Measurements from ENCODE around the gene SUFU.
A peak's percentile ranks its signal among the peaks of the same experiment; 100 is the strongest.

Gene SUFU

GRCh38 chr10:102599565-102600327, 96.0 kb downstream of the SUFU start:
- peak; percentile 93 for DNase-seq

- DNase-seq, result no peak
Measured at GRCh38 chr10:102600816-102601215, 97.0 kb downstream of the SUFU start.

- DNase-seq, result no peak
Measured at GRCh38 chr10:102601639-102602038, 97.9 kb downstream of the SUFU start.

DNA sequence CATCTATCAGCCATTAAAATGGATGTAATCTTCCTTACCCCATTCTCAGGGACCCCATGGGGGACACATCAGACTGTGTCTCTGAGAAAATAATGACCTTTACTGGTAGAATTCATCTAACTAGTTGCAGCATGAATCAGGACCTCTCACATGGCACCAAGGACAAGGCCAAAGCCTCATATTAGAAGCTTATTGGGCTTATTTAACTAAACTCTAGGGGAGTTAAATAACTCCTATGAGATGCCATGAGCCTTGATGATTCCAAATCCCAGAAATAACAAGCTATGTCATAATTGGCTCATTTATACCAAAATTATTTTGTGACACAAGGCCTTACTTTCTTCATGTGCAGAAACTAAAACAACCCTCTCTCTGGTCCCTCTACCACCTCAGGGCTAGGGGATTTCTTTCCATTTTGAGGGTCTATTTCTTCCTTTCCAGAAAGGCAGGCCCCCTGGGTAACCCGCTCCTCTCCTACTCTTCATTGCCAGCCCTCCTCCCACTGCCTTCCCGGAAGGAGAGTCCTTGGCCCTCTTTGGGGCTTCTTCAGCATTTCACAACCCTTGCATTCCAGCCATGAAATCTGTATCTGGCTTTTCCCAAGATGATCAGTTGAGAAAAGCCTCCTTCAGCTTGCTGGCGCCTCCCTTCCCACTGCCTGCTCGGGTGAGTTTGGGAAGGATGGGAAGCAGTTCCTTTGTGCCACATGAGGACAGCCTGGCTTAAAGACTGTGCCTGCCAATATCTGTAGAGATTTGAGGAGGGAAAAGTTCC, 98.7 kb downstream of the SUFU start:
- no peak for DNase-seq

GRCh38 chr10:102603946-102604345, 100.2 kb downstream of the SUFU start:
- DNase-seq, result no peak

DNA sequence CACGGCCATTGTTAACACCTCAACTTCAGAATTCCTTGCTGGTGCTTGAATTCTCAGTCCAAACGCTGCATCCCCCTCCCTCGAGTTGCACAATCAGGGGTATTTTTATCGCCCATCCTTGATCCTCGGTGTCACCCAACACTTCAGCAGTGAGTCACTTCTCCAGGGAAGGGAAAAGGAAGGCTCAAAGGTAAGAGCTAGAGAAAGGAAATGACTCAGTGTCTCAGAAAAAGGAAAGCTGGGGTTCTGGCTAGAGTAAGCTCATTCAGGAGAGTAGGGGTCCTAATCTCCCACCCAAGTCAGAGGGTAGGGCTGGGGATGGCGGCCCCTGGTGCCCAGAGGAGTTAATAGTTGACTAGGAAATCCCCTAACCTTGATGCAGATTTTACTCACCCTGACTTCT, 100.7 kb downstream of the SUFU start:
- DNase-seq, result no peak

GRCh38 chr10:102605712-102606111, 101.9 kb downstream of the SUFU start:
- no peak for DNase-seq

- DNase-seq, result no peak
Measured at GRCh38 chr10:102608487-102608886, 104.7 kb downstream of the SUFU start.

DNA sequence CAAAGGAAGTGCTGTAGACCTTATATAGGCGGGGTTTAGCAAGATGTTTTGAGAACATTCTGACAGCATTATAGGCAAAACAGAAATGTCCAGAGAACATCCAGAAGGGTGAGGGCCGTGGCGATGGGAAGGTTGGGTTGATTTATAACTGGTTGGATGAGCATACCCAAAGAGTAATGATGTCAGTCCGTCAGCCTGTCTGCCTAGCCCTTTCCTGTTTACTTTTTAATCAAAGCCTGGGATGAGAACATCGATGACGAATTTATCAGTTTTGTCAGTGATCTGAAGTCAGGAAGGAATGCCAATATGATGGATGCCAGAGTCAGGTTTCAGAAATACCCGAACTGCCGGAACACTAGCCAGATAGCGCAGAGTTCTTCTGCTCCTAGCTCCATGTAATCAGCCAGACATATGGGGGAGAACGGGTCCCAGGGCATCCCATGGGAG, 106.7 kb downstream of the SUFU start:
- DNase-seq, result no peak

DNA sequence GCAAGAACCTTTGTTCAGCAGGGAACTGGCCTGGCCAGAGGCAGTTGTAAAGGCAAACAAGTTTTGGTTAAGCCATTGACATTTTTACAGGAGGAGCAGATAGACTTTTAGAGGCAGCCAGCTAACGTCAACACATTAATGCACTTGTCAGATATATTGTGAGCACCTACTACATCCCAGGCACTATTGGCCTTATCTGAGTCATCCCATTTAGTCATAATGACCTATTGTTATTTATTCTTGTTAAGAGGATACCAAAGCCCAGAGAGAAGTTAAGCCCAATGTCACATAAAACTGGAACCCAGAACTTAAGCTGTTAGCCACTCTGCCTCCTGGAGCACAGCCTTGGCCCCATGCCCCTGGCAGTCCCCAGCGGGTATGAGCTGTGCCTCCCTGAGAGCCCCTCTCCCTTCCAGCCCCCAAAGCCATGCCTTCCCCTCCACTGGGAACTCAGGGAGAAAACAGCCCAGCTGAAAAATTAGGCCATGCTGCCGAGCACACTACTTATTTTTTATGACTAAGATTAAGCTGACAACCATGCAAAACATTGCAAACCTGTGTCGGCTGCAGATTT, 107.8 kb downstream of the SUFU start:
- DNase-seq, result no peak

DNA sequence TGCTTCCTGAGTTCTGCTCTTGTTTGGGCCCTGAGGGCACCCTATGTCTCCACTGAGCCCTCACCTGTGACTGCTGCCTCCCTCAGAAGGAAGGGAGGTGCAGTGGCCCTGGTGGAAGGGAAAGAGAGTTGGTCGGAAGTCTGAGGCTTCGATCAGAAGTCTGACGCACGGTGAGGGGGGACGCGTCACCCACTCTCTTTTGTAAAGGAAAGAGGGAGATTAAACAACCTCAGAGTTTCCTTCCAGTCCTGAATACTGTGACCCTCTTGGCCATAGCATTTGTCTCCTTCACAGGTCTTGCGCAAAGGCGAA, 109.1 kb downstream of the SUFU start:
- no peak for DNase-seq

- DNase-seq, result no peak
Measured at GRCh38 chr10:102613286-102613685, 109.5 kb downstream of the SUFU start.

GRCh38 chr10:102613785-102614184, 110.0 kb downstream of the SUFU start:
- DNase-seq, result no peak

GRCh38 chr10:102614888-102615287, 111.1 kb downstream of the SUFU start:
- no peak for DNase-seq

GRCh38 chr10:102615361-102615760, 111.6 kb downstream of the SUFU start:
- no peak for DNase-seq

- DNase-seq, result no peak
Measured at GRCh38 chr10:102616066-102616770, 112.4 kb downstream of the SUFU start.

DNA sequence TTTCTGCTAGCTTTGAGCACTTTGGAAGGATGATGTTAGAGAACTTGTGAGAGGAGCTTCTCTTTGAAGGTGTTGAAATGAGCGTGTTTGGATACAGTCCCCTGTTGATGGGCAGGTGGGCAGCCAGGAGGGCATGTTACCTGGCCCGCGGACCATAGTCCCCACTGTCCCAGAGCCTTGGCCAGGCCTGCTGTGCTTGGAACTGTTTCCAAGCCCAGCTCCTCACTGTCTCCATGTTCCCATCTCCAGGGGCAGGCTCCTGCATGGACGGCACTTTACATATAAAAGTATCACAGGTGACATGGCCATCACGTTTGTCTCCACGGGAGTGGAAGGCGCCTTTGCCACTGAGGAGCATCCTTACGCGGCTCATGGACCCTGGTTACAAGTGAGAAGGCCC, 113.3 kb downstream of the SUFU start:
- no peak for DNase-seq

- DNase-seq, result no peak
Measured at GRCh38 chr10:102617816-102618215, 114.0 kb downstream of the SUFU start.

GRCh38 chr10:102619281-102619981, 115.7 kb downstream of the SUFU start:
- no peak for DNase-seq

- peak; percentile 45 for DNase-seq
Measured at GRCh38 chr10:102620138-102620590, 116.4 kb downstream of the SUFU start.

DNA sequence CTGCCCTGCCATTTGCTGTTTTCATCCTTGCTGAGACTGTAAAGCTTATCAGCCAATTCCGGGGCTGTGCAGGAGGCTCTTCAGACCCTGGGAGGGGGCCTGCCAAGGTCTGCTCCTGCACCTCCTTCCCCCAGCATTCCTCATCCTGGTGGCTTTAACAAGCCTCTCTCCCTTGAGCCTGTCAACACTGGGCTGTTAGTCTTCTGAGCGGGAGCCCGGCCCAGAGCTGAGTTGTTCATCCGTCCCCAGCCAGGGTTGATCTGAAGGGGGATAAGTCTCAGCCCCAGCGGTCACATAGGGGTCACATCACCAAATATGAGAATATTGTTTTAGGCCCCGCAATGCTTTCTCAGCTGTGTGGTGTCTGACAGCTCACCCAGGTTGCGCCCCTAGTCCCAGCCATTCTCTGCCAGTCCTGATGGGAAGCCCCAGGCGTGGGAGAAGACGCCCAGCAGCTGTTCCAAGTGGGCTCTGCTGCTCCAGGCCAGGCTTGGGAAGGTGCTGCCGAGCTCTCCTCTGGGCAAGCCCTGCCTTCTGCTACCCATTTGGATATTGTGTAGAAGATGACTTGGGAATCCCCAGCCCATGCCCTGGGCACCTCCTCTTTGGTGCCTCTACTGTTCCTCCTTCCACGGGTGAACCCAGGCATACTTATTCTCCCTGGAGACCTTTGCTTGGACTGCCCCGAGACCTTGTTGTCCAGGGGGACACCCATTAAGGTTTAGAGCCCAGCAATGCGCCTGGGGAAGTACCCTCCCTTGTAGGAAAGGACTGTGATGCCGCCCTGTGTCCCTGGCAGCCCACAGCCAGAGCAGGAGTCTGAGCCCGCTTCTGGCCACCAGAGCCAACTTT, 117.0 kb downstream of the SUFU start:
- DNase-seq, result no peak

Measured in hematopoietic multipotent progenitor cell treated with erythropoietin and hydrocortisone succinate and interleukin-3 and kit ligand, for 8 days (in vitro differentiated cells).